SK-N-SH (cell line): Measurements from ENCODE around the gene AFF3. TPM values are rescaled to one million over a fixed set of nuclear protein-coding genes. Genes with fewer than 3 reads are reported as not detected.

Source experiments
- CTCF ChIA-PET: fragments of 300-600, 350-600 bp; formaldehyde crosslinking; extraction: SDS; loops from one replicate; lab custom pipeline; 2021; lab: Yijun Ruan, JAX
- POLR2A ChIA-PET: fragments of 350-600 bp; sonication (Branson Sonifier 250); formaldehyde crosslinking; extraction: SDS; loops from one replicate; lab custom pipeline; 2020; ENCODE audit warnings: antibody characterized with exemption, inconsistent platforms; lab: Yijun Ruan, JAX
- DNase-seq: peaks from one replicate; pipeline ENCODE4 v3.0.0; 2012
- H2AFZ ChIP-seq: fragments of 200-600 bp; sonication (generic); 2 replicates; pipeline ENCODE4 v1.8.1; 2016; ENCODE audit warnings: antibody characterized with exemption, mild to moderate bottlenecking, low read depth
- H3F3A ChIP-seq: fragments of 200-600 bp; sonication (generic); replicated peaks from 2 replicates; pipeline ENCODE3; 2016; ENCODE audit warnings: antibody characterized with exemption, mild to moderate bottlenecking; ENCODE audit not compliant: insufficient read depth
- H3K27ac ChIP-seq, 2 experiments: fragments of 200-500 bp in 1 of 2; fragments of 200-600 bp in 1 of 2; sonication (Bioruptor generic) in 1 of 2; sonication (generic), shearing (Covaris generic) in 1 of 2; 2 replicates each; pipeline versions ENCODE4 v1.5.1 to v1.6.1; 2014 to 2016; ENCODE audit warnings: low read depth in 2 of 2, inconsistent platforms in 1 of 2, low read length in 1 of 2, mild to moderate bottlenecking in 1 of 2, mixed read lengths in 1 of 2
- H3K27me3 ChIP-seq: fragments of 200-600 bp; sonication (generic), shearing (Covaris generic); 2 replicates; pipeline ENCODE4 v1.6.1; 2016; ENCODE audit warnings: mixed run types; ENCODE audit not compliant: insufficient read depth
- H3K36me3 ChIP-seq, 2 experiments: fragments of 200-500 bp in 1 of 2; fragments of 200-600 bp in 1 of 2; sonication (Bioruptor generic) in 1 of 2; sonication (generic) in 1 of 2; replicated peaks in 1 of 2; 2 replicates each; pipeline versions ENCODE3 to v1.5.1; 2014 to 2016; ENCODE audit warnings: low read length in 1 of 2, mild to moderate bottlenecking in 1 of 2; ENCODE audit not compliant: insufficient read depth in 2 of 2, control insufficient read depth in 1 of 2
- H3K4me1 ChIP-seq, 2 experiments: fragments of 200-500 bp in 1 of 2; fragments of 200-600 bp in 1 of 2; sonication (Bioruptor generic) in 1 of 2; sonication (generic), shearing (Covaris generic) in 1 of 2; 2 replicates each; pipeline versions ENCODE4 v1.5.1 to v1.6.1; 2014 to 2016; ENCODE audit warnings: low read depth in 1 of 2, low read length in 1 of 2, mixed run types in 1 of 2; ENCODE audit not compliant: insufficient read depth in 2 of 2, control insufficient read depth in 1 of 2
- H3K4me2 ChIP-seq: fragments of 200-600 bp; sonication (generic), shearing (Covaris generic); 2 replicates; pipeline ENCODE4 v1.6.1; 2017; ENCODE audit warnings: mixed run types
- H3K4me3 ChIP-seq, 2 experiments: fragments of 200-500 bp in 1 of 2; fragments of 200-600 bp in 1 of 2; sonication (Bioruptor generic) in 1 of 2; sonication (generic), shearing (Covaris generic) in 1 of 2; 2 replicates each; pipeline versions ENCODE4 v1.5.1 to v1.8.1; 2014 to 2016; ENCODE audit warnings: low read depth in 2 of 2, inconsistent platforms in 1 of 2, low read length in 1 of 2, mild to moderate bottlenecking in 1 of 2, mixed read lengths in 1 of 2, moderate library complexity in 1 of 2
- H3K79me2 ChIP-seq: fragments of 200-600 bp; sonication (generic); 2 replicates; pipeline ENCODE4 v1.8.1; 2017; ENCODE audit warnings: mild to moderate bottlenecking; ENCODE audit not compliant: insufficient read depth
- H3K9ac ChIP-seq: fragments of 200-600 bp; sonication (generic); 2 replicates; pipeline ENCODE4 v1.6.1; 2017; ENCODE audit warnings: mixed run types
- H3K9me2 ChIP-seq: fragments of 200-600 bp; sonication (generic); 2 replicates; pipeline ENCODE4 v1.6.1; 2017; ENCODE audit warnings: mixed run types
- H3K9me3 ChIP-seq: fragments of 200-600 bp; sonication (generic); 2 replicates; pipeline ENCODE4 v1.6.1; 2017; ENCODE audit warnings: mixed run types, mild to moderate bottlenecking, moderate library complexity
- H4K20me1 ChIP-seq: fragments of 200-600 bp; sonication (generic); 2 replicates; pipeline ENCODE4 v1.6.1; 2017; ENCODE audit warnings: mild to moderate bottlenecking, mixed run types; ENCODE audit not compliant: insufficient read depth
- FOXM1 ChIP-seq: IDR thresholded peaks from 2 replicates; pipeline ENCODE4 v1.4.0; 2012; ENCODE audit warnings: low read depth, mild to moderate bottlenecking
- GABPA ChIP-seq: IDR thresholded peaks from 2 replicates; pipeline ENCODE4 v1.4.0; 2012; ENCODE audit warnings: low read depth, mild to moderate bottlenecking
- NFIC ChIP-seq: IDR thresholded peaks from 2 replicates; pipeline ENCODE4 v1.4.0; 2012; ENCODE audit warnings: borderline replicate concordance
- REST ChIP-seq: IDR thresholded peaks from 2 replicates; pipeline ENCODE4 v1.6.1; 2012; ENCODE audit warnings: mild to moderate bottlenecking, low read depth, low read length, moderate library complexity
- SIN3A ChIP-seq: IDR thresholded peaks from 2 replicates; pipeline ENCODE4 v1.6.1; 2012; ENCODE audit warnings: low read depth, mild to moderate bottlenecking, low read length, moderate library complexity, borderline replicate concordance
- YY1 ChIP-seq: IDR thresholded peaks from 2 replicates; pipeline ENCODE4 v1.4.0; 2012; ENCODE audit warnings: low read depth, mild to moderate bottlenecking
- WGBS: methylation state at CpG from one replicate; pipeline ENCODE4 v1.1.6; 2017; ENCODE audit warnings: low lambda C conversion rate; 5-methylcytosine and 5-hydroxymethylcytosine counted together
- polyA plus RNA-seq, 3 experiments: library from polyadenylated mRNA; depleted of rRNA; stranded (reverse); fragments of >200 nt; gene quantifications; 2 replicates each; pipeline ENCODE4 v1.2.3, GENCODE V29; 2012
- TF ChIP-seq, protein P1 (sequence below): IDR thresholded peaks from 2 replicates; pipeline ENCODE4; 2012
- TF ChIP-seq, protein P2 (sequence below): fragments of 200-600 bp; sonication (generic); IDR thresholded peaks from 2 replicates; pipeline ENCODE4 v1.6.1; 2017; ENCODE audit warnings: antibody characterized with exemption, mild to moderate bottlenecking, moderate library complexity
- TF ChIP-seq, protein P3 (sequence below): IDR thresholded peaks from 2 replicates; pipeline ENCODE4 v1.4.0; 2012; ENCODE audit warnings: low read depth, borderline replicate concordance

Gene AFF3
- polyA plus RNA-seq, 1 of the 3 experiments (the other 2 are of a cell fraction) = 0.36 TPM

DNA sequence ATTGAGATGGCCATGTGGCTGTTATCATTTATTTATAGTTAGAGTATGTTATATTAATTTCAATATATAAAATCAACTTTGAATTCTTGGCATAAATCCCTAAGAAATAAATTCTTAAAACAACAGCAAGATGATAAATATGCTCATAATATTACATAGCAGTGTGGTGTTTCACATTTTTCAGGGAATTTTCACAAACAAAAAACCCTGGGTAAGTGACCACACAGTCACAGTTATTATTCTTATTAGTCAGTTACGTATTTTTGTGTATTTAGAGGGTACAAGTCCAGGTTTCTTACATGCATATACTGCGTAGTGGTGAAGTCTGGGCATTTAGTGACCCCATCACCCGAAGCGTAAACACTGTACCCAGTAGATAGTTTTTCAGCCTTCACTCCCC lies 363.1 kb downstream of the AFF3 start:
- CTCF ChIA-PET = no interaction called here
- Histone ChIP-seq H3K36me3 (no peaks in the 10 kb centered on the region), H3K4me1 (peaks cover 0 to 7% of the 10 kb centered on the region in 2 experiments; a peak in 1 of 4 replicates), H3F3A (peaks cover 5% of the 10 kb centered on the region), H4K20me1 (no peaks in the 10 kb centered on the region), H3K9me3 (no peaks in the 10 kb centered on the region), H3K9me2 (no peaks in the 10 kb centered on the region), H3K4me3 (no peak overlapping the region), H3K4me2 (no peak overlapping the region), H3K27ac (no peak overlapping the region), H2AFZ (no peak overlapping the region), H3K27me3 (no peaks in the 10 kb centered on the region), H3K9ac (no peak overlapping the region), H3K79me2 (no peaks in the 10 kb centered on the region)
- TF ChIP-seq, protein P1, sequence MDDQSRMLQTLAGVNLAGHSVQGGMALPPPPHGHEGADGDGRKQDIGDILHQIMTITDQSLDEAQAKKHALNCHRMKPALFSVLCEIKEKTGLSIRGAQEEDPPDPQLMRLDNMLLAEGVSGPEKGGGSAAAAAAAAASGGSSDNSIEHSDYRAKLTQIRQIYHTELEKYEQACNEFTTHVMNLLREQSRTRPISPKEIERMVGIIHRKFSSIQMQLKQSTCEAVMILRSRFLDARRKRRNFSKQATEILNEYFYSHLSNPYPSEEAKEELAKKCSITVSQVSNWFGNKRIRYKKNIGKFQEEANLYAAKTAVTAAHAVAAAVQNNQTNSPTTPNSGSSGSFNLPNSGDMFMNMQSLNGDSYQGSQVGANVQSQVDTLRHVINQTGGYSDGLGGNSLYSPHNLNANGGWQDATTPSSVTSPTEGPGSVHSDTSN = no peak
- TF ChIP-seq SIN3A (no peak), REST (no peak), NFIC (no peak), FOXM1 (no peak), GABPA (no peak), YY1 (no peak)
- TF ChIP-seq, protein P2, sequence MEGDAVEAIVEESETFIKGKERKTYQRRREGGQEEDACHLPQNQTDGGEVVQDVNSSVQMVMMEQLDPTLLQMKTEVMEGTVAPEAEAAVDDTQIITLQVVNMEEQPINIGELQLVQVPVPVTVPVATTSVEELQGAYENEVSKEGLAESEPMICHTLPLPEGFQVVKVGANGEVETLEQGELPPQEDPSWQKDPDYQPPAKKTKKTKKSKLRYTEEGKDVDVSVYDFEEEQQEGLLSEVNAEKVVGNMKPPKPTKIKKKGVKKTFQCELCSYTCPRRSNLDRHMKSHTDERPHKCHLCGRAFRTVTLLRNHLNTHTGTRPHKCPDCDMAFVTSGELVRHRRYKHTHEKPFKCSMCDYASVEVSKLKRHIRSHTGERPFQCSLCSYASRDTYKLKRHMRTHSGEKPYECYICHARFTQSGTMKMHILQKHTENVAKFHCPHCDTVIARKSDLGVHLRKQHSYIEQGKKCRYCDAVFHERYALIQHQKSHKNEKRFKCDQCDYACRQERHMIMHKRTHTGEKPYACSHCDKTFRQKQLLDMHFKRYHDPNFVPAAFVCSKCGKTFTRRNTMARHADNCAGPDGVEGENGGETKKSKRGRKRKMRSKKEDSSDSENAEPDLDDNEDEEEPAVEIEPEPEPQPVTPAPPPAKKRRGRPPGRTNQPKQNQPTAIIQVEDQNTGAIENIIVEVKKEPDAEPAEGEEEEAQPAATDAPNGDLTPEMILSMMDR = no peak
- TF ChIP-seq, protein P3, sequence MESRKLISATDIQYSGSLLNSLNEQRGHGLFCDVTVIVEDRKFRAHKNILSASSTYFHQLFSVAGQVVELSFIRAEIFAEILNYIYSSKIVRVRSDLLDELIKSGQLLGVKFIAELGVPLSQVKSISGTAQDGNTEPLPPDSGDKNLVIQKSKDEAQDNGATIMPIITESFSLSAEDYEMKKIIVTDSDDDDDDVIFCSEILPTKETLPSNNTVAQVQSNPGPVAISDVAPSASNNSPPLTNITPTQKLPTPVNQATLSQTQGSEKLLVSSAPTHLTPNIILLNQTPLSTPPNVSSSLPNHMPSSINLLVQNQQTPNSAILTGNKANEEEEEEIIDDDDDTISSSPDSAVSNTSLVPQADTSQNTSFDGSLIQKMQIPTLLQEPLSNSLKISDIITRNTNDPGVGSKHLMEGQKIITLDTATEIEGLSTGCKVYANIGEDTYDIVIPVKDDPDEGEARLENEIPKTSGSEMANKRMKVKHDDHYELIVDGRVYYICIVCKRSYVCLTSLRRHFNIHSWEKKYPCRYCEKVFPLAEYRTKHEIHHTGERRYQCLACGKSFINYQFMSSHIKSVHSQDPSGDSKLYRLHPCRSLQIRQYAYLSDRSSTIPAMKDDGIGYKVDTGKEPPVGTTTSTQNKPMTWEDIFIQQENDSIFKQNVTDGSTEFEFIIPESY = no peak
- no peak for DNase-seq
- POLR2A ChIA-PET = no interaction called here
- WGBS = 72% methylated on average over 4 of the region's 4 CpGs
